ENCODE results near the gene RBMY1E.
"Not testable (repeated sequence)": the region's sequence is repeated elsewhere in the genome, so short reads cannot be mapped to it uniquely, and the experiment has no call there.

The RBMY1E gene

DNA sequence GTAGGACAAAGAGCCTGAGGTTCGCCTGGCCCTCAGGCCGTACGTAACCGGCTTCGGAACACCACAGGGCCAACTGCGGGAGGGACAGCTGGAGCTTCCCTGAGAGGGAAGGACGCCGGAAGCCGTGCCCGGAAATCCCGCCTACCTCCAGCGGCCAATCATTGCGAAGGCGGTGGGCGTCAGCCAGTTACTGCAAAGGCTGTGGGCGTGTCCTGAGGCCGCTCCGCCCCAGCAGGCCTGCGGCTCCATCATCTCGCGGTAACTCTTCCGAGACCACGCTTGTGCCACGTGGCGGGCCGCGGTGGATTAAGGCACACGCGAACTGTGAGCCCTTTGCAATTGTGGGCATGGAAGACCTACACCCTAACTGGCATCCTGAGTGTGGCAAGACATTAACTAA lies at the start of gene RBMY1E:
RBMY1E (minus strand) TSS at position 101 of the 400 bp plus-strand sequence. CDS start 1,978 bp downstream, outside the sequence.
- not testable (repeated sequence) for DNase-seq

DNA sequence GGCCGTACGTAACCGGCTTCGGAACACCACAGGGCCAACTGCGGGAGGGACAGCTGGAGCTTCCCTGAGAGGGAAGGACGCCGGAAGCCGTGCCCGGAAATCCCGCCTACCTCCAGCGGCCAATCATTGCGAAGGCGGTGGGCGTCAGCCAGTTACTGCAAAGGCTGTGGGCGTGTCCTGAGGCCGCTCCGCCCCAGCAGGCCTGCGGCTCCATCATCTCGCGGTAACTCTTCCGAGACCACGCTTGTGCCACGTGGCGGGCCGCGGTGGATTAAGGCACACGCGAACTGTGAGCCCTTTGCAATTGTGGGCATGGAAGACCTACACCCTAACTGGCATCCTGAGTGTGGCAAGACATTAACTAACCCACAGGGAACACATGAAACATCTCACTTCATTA lies 23.4 kb downstream of the RBMY1E start, which contains the start of gene RBMY1D:
RBMY1D (minus strand) TSS at position 101 of the 400 bp plus-strand sequence. CDS start 2,013 bp downstream, outside the sequence.
- DNase-seq, result not testable (repeated sequence)

DNA sequence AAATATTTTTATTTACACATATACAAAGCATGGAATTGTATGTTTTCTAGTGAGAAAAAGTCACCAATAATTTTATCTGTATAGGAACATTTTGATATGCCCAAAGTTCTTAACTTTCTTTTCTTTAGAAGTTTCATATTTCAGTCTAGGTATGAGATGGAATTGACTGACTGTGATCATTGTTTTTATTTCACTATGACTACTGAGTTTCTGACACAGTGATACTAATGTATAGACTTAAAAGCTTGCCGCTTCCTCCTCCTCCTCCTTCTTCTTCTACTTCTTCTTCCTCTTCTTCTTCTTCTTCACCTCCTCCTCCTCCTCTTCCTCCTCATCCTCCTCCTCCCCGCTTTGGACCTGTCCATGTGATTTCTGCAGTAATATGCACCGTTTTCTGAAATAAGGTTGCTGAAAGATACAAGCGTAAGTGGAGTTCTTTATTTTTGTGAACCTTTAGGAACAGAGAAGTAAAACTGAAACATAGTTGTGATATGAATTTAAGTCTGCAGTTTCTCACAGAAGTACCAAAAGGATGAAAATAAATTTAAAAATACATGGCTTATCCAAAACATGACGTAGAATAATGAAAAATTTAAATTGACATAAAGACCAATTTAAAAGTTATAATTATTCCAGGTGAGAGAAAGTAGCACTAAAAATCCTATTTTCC lies 48.3 kb downstream of the RBMY1E start:
- not testable (repeated sequence) for DNase-seq

Data from NCI-H510A treated with DMSO at 0.1 percent for 48 hours (cell line).